Stomach (tissue), 4 donors: ENCODE results near the gene STAU1.

Experiments
- EP300 ChIP-seq: sonication (generic); formaldehyde crosslinking; IDR thresholded peaks from one replicate; pipeline ENCODE4 v1.6.1; 2017; ENCODE audit warnings: antibody characterized with exemption
- POLR2A ChIP-seq, 4 donors: fragments of 450-650 bp; IDR thresholded peaks; one replicate each; pipeline ENCODE4 v1.6.1; 2016; ENCODE audit warnings: antibody characterized with exemption in 4 of 4, control low read depth in 2 of 4, mild to moderate bottlenecking in 1 of 4, moderate library complexity in 1 of 4

- TF ChIP-seq EP300 (no peak), POLR2A (IDR thresholded peaks at IDR 0.05) (no peak)
Observed at GRCh38 chr20:49210757-49211110, 22.6 kb upstream of the STAU1 start.
